Stimulated activated CD8-positive, alpha-beta memory T cell treated with anti-CD3 and anti-CD28 coated beads, Interleukin-12 subunit alpha, Interleukin-12 subunit beta, amount 100 ng/mL, for 1 hour (primary cell): Measurements from ENCODE around the gene GRIK3.
"Not testable (repeated sequence)": the region's sequence is repeated elsewhere in the genome, so short reads cannot be mapped to it uniquely, and the experiment has no call there.

Experiments used
- DNase-seq: peaks from one replicate; pipeline ENCODE4 v3.0.0-alpha.2; 2020; ENCODE audit warnings: low read depth

GRIK3 gene

DNA sequence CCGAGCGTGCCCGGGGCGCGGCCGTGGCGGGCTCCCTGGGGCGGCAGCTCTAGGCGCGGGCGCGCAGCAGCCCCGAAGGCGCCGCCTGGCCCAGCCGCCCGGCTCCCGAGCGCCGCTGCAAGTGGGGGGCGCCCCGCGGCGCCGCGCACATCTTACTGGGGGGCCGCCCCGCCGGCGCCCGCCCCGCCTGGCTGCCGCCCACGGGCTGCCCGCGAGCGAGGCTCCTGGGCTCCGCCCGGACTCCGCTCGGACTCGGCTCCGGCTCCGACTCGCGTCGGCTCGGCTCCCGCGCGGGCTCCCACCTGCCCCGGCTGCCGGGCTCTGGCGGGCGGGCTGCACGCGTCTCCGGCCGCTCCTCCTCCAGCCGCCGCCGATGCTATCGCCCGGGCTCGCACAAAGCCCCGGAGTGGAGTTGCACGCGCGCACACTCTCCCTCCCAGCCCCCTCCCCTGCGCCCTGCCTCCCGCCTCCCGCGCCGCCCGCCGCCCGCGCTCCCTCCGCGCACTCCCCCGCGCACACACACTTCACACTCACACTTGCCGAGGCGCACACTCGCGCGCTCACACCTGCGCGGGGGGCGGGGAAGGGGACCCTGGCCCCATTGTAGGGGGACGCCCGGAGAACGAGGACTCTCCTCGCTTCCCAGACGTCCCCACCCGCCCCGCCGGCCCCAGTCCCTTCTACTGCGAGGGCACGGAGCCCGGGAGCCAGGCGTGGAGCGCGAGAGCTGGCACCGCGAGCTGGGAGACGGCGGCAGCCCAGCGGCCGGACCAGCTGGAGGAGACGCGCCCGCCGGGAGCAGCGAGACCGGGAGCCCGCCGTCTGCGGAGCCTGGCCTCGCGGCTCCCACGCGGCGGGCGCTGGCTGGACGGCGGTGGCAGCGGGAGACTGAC is at the start of gene GRIK3:
Gene GRIK3 (minus strand): TSS at position 395 of the 893 bp plus-strand sequence. CDS start 407 bp downstream, outside the sequence.
- no peak for DNase-seq

DNA sequence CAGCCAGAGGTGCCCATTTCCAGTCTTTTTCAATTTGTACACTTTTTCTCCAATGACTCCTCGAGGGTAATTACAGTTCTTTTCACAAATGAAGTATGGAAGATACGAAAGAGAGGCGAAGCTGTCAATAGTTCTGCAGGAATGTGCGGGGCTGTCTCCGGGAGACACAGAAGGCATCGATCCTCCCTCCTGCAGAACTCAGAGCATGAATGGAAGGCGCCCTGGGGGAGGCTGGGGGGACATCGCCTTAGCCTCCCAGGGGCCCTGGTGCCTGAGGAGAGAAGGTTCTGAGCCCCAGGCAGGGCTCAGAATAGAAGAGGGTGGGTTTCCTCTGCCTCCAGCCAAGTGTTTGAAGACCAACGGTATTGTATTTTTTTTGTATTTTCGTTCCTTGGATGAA is 49.7 kb upstream of the GRIK3 start:
- no peak for DNase-seq

DNA sequence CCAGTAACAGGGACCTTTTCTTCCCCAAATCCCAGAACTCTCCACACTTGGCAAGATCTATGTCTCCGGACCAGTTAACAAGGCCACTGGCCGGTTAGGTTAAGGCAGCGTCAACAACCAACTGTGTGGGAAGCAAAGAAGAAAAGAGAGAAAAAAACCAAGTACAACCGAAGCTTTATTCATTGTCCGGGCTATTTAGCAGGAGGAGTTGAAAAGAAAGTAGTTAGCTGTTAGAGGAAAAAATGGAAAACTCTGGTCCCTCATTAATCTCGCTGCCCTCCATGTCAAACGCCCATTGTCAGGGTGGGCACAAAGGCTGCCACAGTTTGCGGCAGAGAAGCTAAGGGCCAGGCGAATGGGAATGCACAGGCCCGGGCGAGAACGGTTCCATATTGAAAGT is 49.3 kb upstream of the GRIK3 start:
- DNase-seq: no peak

DNA sequence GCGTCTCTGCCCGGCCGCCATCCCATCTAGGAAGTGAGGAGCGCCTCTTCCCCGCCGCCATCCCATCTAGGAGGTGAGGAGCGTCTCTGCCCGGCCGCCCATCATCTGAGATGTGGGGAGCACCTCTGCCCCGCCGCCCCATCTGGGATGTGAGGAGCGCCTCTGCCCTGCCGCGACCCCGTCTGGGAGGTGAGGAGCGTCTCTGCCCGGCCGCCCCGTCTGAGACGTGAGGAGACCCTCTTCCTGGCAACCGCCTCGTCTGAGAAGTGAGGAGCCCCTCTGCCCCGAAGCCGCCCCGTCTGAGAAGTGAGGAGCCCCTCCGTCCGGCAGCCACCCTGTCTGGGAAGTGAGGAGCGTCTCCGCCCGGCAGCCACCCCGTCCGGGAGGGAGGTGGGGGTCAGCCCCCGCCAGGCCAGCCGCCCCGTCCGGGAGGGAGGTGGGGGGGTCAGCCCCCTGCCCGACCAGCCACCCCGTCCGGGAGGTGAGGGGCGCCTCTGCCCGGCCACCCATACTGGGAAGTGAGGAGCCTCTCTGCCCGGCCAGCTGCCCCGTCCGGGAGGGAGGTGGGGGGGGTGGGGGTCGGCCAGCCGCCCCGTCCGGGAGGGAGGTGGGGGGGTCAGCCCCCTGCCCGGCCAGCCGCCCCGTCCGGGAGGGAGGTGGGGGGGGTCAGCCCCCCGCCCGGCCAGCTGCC is 46.1 kb upstream of the GRIK3 start:
- not testable (repeated sequence) for DNase-seq

DNA sequence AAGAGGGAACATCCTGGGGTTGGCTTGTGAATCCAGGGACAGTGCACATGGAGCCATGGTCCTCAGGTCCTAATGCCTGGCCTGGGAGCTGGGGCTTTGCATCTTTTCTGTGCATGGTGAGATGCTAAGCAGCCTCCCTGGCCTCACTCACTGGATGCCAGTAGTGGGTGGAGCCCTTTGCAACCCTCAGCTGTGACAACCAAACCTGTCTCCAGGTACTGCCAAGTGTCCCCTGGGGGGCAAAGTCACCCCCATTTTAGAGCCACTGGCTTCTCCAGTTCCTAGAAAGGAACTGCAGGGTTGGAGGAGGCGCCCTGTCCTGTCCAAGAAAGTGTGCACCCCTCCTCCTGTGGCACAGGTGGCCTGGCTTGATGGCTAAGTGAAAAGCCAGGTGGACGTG is 44.6 kb upstream of the GRIK3 start:
- no peak for DNase-seq

DNA sequence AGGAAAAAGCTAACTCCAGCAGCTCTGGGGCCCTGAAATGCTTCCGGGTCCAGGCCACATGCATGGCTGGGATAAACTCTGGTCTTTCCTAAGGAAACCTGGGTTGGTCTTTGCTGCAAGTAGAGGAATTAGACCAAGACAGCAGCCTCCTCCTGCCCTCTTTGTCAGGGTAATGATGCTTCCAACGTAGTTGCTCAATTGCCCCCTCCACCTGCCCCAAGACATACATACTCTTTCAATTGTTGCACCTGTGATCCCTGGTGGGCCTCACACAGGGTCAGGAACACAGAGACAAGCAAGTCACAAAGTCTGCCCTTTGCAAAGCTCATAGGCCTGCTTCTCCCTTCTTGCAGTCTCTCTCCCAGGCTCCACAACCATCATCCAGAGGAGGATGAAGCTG is 41.9 kb upstream of the GRIK3 start:
- no peak for DNase-seq

DNA sequence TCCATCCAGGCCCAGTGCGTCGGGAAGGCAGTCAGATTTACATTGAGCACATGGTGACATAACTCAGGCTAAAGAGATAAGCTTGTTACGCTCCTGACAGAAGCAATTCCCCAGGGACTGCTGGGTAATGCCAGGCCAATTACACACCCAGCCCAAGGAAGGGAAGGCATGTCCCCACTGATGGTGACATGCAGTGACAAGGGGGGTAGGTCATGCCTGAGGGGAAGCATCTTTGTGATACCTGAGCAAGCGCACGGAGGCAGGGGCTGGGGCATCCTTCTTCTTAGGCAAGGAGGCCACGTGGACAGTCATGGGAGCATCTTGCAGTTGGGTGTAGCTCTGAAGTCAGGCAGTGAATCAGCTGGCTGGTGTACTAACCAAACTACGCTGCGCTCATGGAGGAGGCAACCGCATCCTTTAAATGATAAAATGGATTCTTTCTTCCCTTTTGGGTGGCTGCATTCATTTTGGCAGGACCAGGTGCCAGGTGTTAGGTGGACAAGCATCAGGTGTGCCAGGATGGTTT is 39.6 kb upstream of the GRIK3 start:
- no peak for DNase-seq

DNA sequence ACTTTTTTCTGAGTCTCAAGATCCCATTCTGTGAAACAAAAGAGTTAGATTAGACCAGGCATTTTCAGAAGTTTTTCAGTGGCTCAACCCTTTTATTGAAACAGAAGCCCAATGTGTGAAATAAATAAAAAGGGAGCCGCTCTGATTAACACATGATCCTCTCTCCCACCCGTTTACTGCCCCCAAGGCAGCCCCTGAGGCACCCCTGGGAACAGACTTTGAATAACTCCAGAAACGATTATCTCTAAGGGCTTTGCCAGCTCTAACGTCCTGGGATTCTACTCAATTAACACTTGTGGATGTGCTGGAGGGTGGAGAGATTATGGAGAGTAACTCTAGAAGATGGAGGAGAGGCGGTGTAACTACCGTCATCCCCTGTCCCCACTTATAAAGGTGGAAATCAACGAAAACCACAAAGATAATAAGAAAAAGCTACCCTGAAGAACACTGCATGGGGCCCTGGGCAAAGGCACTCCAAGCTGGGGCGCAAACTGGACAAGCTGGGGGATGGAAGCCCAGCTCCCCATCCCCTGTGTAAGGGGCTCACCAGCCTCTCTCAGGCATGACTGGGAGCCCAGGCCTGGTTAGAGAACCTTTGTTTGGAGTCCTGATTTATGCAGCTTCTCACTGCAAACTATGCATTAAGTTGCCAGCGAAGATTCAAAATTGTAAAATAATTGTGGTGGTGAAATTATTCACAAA is 39.0 kb upstream of the GRIK3 start:
- no peak for DNase-seq

DNA sequence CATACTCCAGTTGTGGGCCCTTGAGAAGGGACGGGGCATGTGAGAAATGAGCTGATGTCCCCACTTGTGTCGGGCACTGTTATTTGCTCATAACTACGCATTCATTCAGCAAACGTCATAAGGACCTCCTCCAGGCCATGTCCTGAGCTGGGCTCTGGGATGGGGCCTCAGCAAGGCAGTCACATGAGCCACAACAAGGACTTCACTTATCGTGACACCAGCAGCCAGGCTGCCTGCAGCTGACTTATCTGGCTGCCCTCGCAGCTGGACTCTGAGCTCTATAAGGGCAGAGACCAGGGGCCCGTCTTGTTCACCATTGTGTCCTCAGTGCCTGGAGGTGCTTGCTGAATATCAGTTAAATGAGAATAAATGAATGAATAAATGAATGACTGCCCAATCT is 37.5 kb upstream of the GRIK3 start:
- DNase-seq: no peak

DNA sequence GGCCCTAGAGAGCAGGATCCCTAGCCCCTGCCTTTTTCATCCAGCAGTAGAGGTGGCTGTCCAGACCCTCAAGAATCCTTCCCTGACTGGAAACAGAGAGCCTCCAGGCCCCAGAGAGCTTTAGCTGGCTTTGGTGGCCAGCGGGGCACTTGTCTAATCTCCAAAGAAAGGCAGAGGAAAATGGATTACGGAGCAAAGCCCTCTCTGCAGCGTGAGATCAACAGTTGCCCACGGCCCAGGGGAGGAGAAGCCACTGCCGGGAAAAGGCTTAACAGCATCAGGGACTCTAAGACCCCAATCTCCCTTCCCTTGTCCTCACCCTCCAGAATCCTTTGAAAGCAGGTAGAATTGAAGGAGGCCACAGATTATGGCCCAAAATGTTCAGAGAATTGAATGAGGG is 35.8 kb upstream of the GRIK3 start:
- no peak for DNase-seq

DNA sequence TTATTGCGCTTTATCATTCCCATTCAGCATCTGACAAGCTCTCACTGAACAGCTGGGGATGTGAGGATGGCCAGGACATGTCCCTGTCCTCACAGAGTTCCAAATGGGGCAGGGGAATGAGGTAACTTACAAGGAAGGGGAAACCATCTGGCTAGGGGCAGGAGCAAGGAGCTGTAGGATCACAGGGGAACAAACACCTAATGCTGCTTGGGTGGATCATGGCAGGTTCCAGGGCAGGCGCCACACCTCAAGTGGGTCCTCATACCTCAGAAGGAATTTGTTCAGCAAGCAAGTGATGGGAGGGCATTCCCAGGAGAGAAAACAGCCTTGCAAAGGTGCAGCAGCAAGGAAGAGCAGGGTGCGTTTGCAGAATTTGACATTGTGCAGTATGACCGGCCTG is 35.1 kb upstream of the GRIK3 start:
- DNase-seq: no peak

DNA sequence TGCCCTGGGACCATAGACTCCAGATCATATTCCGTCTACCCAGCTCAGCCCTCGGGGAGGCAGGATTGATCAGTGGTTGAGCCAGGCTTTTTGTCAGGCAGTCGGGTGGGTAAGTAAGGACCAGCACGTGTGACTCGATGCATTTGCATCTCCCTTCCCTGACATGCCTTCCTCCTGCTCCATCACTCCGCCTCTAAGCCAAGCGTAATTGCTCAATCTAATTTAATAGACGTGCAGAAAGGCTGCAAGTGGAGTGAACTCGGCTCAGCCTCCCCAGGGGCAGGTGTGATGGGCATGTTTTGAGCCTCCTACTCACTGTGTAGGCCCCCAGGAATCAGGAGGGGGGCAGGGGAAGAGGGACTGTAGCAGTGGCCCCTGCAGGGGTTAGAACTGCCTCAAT is 34.6 kb upstream of the GRIK3 start:
- DNase-seq: no peak

DNA sequence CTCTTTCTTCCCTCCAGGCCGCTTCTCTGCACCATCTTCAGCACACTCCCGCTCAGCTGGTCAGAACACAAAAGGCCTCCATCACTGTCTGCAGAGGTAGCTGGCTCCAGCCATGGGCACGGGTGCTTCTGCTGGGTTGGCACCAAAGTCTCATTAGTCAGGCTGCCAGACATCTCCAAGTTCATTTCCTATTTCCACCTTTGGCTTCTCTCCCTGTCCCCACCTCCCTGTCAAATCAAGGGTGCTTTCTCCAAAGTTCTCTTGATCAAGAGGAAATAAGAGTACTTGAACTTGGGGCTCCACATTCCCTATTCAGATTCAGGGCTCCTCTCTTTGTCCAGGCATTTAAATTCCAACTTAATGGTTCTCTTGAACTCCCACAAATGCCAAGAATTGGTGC is 33.9 kb upstream of the GRIK3 start:
- DNase-seq: no peak

DNA sequence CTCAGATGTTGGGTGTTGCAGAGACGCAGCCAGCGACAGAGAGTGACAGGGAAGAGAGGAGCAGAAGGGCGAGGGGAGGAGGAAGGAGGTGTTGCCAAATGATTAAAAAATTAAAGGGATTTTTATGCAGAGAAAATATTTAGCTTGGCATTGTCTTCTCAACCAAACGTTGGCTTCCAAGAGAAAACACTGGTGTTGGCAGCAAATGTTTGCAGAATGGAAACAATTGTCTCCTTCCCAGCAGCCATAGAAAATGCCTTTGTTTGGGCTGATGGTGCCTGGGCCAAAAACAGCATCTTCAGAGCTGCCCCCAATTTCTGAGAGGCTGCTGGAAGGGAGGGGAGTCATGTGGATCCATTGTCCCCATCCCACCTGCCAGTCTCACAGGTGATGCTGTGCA is 29.7 kb upstream of the GRIK3 start:
- no peak for DNase-seq

DNA sequence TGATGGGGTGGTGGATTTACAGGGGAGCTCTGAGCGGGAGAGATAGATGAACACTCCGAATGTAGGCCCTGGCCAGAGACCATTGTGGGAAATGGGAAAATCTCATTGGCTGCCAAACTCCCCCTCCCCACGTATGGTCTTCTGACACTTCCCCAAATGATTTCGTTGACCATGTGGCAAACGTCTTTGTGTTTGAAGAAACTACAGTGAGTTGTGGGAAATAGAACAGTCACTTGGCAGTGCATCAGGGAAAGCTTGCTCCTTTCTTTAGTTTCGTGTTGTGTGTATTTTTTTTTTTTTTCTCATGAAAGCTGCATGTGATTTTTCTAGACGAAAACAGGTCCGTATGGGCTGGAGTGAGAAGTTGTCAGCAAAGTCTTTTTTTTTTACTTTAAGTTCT is 25.0 kb upstream of the GRIK3 start:
- DNase-seq: no peak

DNA sequence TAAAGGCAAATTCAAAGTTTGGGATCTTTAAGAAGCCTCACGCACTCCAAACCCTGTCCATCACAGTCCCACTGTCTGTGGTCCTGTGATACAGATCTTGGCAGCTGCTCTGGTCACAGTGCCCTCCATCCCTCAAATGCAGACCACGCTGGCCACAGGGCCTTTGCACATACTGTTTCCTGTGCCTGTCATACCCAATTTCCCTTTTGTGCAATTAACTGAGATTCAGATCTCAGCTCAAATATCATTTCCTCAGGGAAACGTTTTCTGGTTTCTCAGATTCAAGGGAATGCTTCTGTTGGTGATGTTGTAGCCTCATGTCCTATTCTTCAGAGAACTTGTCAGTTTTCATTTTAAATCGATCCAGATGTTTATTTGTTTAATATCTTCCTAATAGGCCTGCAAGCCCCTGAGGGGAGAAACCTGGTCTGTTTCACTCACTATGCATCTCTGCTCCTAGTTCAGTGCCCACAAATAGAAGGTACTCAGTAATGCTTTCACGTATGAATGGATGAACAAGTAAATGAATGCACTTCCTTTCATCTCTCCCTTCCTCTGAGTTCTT is 24.2 kb upstream of the GRIK3 start:
- no peak for DNase-seq

DNA sequence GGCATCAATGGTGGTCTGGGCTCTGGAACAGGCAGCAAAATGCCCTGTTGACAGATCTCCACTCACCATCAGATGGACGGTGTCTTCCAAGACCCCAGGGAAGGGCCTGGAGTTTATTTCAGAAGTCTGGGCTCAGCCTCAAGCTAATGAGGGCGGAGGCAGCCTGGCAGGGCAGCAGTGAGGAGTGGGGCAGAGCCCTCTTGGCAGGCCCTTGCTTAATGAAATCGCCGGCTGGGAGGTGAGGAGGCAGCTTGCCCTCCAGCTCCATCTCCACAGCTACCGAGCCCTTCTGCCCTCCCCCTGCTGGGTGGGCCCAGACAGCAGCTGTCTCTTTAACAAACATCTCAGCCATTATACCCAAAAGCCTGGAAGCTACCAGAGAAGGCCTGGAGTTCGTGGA is 22.0 kb upstream of the GRIK3 start:
- no peak for DNase-seq

DNA sequence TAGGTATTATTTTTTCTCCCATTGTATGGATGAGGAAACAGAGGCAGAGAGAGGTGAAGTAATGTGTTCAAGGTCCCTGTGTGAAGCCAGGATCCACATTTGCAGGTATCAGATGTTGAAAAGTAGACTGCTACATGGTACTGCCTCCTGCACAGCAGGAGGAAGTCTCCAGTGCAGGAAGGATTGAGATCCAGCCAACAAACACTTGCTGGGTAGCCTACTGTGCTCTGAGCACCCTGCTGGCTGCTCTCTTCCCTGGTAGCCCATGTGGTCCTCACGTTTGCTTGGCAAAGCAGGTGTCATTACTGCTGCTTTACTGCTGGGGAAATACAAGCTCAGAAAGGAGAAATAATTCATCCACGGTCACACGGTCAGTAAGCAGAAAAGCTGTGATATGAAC is 21.3 kb upstream of the GRIK3 start:
- DNase-seq: no peak

DNA sequence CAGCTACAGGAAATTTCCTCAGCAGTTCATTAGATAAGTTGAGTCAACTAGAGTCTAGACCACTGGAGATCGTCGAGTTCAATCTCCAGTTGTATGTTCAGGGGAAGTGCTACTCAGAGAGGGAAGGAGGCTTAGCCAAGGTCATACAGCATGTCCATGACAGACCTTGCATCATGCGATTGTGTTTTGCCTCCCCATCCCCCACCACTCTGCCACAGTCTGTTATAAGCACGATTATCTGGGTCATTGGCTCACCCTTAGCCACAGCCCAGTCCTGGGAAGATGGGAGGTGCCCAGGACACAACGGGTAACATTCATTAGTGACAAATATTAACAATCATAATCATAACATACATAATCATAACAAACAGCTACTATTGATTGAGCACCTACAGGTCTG is 18.9 kb upstream of the GRIK3 start:
- no peak for DNase-seq

DNA sequence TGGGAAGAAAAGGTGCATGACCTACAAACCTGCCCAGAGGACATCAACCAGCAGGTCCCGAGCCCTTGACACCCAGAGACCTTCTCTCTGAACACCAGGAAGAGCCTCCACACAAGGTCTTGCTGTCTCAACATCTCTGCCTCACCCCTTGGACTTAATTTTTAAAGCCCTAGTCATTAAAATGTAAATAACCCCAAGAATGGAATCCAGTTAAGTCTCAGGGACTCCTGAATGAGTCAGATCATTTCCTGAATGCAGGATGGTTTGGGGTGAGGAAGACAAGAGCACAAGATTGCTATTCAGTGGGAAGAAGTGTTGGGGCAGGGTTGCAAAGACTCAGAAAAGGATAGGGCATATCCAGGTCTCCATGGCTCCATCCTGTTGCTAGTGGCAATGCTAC is 17.8 kb upstream of the GRIK3 start:
- DNase-seq: no peak

DNA sequence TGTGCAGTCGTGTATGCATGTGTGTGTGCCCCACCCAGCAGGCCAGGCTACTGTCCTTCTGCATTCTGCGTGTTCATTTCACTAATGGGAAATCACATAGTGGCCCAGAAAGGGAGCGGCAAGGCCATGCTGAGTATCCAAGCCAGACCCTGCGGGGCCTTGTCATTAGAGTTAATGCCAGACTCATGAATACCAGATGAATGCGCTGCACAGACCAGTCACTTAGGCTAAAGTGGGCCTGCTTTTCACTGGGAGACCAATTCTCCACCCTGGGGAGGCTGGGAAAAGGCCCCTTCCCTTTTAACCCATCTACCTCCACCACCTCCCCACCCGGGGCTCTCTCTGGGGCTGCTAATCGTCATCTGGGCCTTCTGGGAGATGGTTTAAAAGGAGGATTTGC is 17.0 kb upstream of the GRIK3 start:
- DNase-seq: no peak

DNA sequence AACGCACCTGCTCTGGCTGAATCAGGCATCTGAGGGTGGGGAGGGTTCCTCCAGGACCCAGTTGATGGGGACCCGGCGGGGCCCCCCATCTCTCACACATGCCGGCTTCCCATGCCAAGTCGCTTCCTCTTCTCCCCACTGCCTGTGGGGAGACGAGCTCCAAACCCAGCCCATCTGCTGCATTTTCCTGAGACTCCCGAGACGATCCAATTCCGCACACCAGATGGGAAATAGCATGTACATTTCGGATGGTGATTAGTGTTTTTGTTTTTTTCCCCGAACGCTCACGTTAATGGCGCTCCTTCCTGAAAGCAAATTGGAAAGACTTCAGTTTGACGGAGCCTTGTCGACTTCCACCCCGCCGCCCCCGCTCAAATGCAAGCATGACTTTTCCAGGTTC is 13.2 kb upstream of the GRIK3 start:
- no peak for DNase-seq
